Choroid plexus epithelial cell (primary cell): Measurements from ENCODE around the gene SBK3.

Experiments
- DNase-seq: peaks from one replicate; pipeline ENCODE4 v3.0.0-alpha.2; 2010; ENCODE audit warnings: low read depth
- H3K4me3 ChIP-seq: 2 replicates; pipeline ENCODE4 v1.5.1; 2011; ENCODE audit warnings: low read depth, mild to moderate bottlenecking, control low read depth, low read length, moderate library complexity
- CTCF ChIP-seq: conservative IDR thresholded peaks from 2 replicates; pipeline ENCODE4 v1.5.1; 2011; ENCODE audit warnings: low read depth, mild to moderate bottlenecking, control low read depth, inconsistent platforms, low read length, moderate library complexity

SBK3 gene

GRCh38 chr19:55493052-55493644, 52.2 kb downstream of the SBK3 start:
- DNase-seq: no peak

GRCh38 chr19:55492362-55492944, 52.9 kb downstream of the SBK3 start:
- no peak for TF ChIP-seq CTCF
- DNase-seq: no peak
- H3K4me3 ChIP-seq: no peak overlapping the region

More at GRCh38 chr19:55493052-55493644, 52.2 kb downstream of the SBK3 start:
- no peak for TF ChIP-seq CTCF
- H3K4me3 ChIP-seq: no peak overlapping the region

- TF ChIP-seq CTCF: no peak
- no peak overlapping the region for H3K4me3 ChIP-seq
Measured at GRCh38 chr19:55491546-55492360, 53.6 kb downstream of the SBK3 start.

More at GRCh38 chr19:55491546-55492360, 53.6 kb downstream of the SBK3 start:
- no peak for DNase-seq
